T47D (cell line): ENCODE results near the gene CENPL.
"Not testable (repeated sequence)": the region's sequence is repeated elsewhere in the genome, so short reads cannot be mapped to it uniquely, and the experiment has no call there.

Source experiments
- DNase-seq, 2 experiments: peaks; one replicate each; pipeline versions ENCODE4 v3.0.0 to v3.0.0-alpha.2; 2011 to 2012; ENCODE audit warnings: low read depth in 1 of 2, low spot score in 1 of 2
- JUND ChIP-seq: IDR thresholded peaks from 2 replicates; pipeline ENCODE4 v1.6.1; 2012; ENCODE audit warnings: low read depth
- in situ Hi-C: cut with HindIII; loops from 2 replicates; pipeline ENCODE4 v1.10.0; 2016; ENCODE audit warnings: low sequenced_read_pairs, low pct_unique_long_range_greater_than_20kb

CENPL gene

GRCh38 chr1:173827611-173828010, 2.9 kb upstream of the CENPL start:
- TF ChIP-seq JUND = no peak
- no peak for DNase-seq
- in situ Hi-C loops = no loop called here

- no peak for DNase-seq
- in situ Hi-C loops = no loop called here
- no peak for TF ChIP-seq JUND
Observed at GRCh38 chr1:173823781-173824314, 835 bp downstream of the CENPL start.

- TF ChIP-seq JUND = no peak
- in situ Hi-C loops = no loop called here
- no peak for DNase-seq
Observed at GRCh38 chr1:173821680-173822079, 3.0 kb downstream of the CENPL start.

- no peak for TF ChIP-seq JUND
- in situ Hi-C loops = no loop called here
- no peak for DNase-seq
Observed at GRCh38 chr1:173818459-173818858, 6.2 kb downstream of the CENPL start.

- in situ Hi-C loops, DNase-seq: not testable (repeated sequence)
Observed at GRCh38 chr1:173813654-173814053, 11.0 kb downstream of the CENPL start.

GRCh38 chr1:173802961-173803360, 21.7 kb downstream of the CENPL start:
- in situ Hi-C loops = no loop called here
- no peak for TF ChIP-seq JUND

GRCh38 chr1:173799995-173800394, 24.7 kb downstream of the CENPL start:
- DNase-seq, in situ Hi-C loops: not testable (repeated sequence)

More at GRCh38 chr1:173802961-173803360, 21.7 kb downstream of the CENPL start:
- no peak for DNase-seq

- no peak for DNase-seq
- in situ Hi-C loops = no loop called here
- TF ChIP-seq JUND = no peak
Observed at GRCh38 chr1:173798078-173798477, 26.6 kb downstream of the CENPL start.

GRCh38 chr1:173789841-173790240, 34.8 kb downstream of the CENPL start:
- in situ Hi-C loops = no loop called here
- no peak for TF ChIP-seq JUND
- DNase-seq = no peak

- TF ChIP-seq JUND = no peak
- DNase-seq = no peak
- in situ Hi-C loops = no loop called here
Observed at GRCh38 chr1:173784997-173785396, 39.7 kb downstream of the CENPL start.

- TF ChIP-seq JUND = no peak
- in situ Hi-C loops = no loop called here
- DNase-seq = no peak
Observed at GRCh38 chr1:173779936-173780335, 44.7 kb downstream of the CENPL start.

- DNase-seq = no peak
- in situ Hi-C loops = no loop called here
- TF ChIP-seq JUND = no peak
Observed at GRCh38 chr1:173775578-173776226, 49.0 kb downstream of the CENPL start.

GRCh38 chr1:173771560-173771959, 53.1 kb downstream of the CENPL start:
- DNase-seq = no peak
- in situ Hi-C loops = no loop called here
- no peak for TF ChIP-seq JUND

- DNase-seq, in situ Hi-C loops: not testable (repeated sequence)
Observed at GRCh38 chr1:173770330-173770729, 54.4 kb downstream of the CENPL start.
